CD4-positive, CD25-positive, alpha-beta regulatory T cell (primary cell): Measurements from ENCODE around the gene F13A1. TPM values are rescaled to one million over a fixed set of nuclear protein-coding genes. Genes with fewer than 3 reads are reported as not detected.

ENCODE experiments used
- ATAC-seq, 2 donors: fragments of 150-1000 bp; cut with Tn5 transposase; one replicate each; pipeline ENCODE4 v1.10.0; 2021; ENCODE audit warnings: low read depth in 2 of 2, moderate number of reproducible peaks in 2 of 2, moderate library complexity in 1 of 2
- DNase-seq, 3 donors: peaks; one replicate each; pipeline versions ENCODE4 v3.0.0 to v3.0.0-alpha.2; 2012 to 2022; ENCODE audit warnings: mixed read lengths in 1 of 3
- H3K27ac ChIP-seq: one replicate; pipeline ENCODE4 v1.7.0; 2013; ENCODE audit warnings: mild to moderate bottlenecking, low read length; ENCODE audit not compliant: insufficient read depth, poor library complexity, severe bottlenecking
- H3K27me3 ChIP-seq: one replicate; pipeline ENCODE4 v1.7.0; 2013; ENCODE audit warnings: low read length; ENCODE audit not compliant: control insufficient read depth, insufficient read depth
- H3K36me3 ChIP-seq: one replicate; pipeline ENCODE4 v1.7.0; 2013; ENCODE audit warnings: mild to moderate bottlenecking, low read length, moderate library complexity; ENCODE audit not compliant: control insufficient read depth, insufficient read depth
- H3K4me1 ChIP-seq: 2 replicates; pipeline ENCODE4 v1.7.0; 2013; ENCODE audit warnings: mild to moderate bottlenecking, low read length; ENCODE audit not compliant: insufficient read depth, control insufficient read depth, poor library complexity, severe bottlenecking
- H3K4me3 ChIP-seq: one replicate; pipeline ENCODE4 v1.7.0; 2013; ENCODE audit warnings: low read depth, mild to moderate bottlenecking, low read length, moderate library complexity
- H3K9me3 ChIP-seq, 2 experiments: 1 replicate in 1 of 2; 2 replicates in 1 of 2; pipeline ENCODE4 v1.7.0; 2013; ENCODE audit warnings: low read length in 2 of 2, mild to moderate bottlenecking in 1 of 2, moderate library complexity in 1 of 2; ENCODE audit not compliant: control insufficient read depth in 2 of 2
- H3K27ac Mint-ChIP-seq, 3 donors: one replicate each; pipeline ENCODE4 v1.8.0; 2020 to 2022; ENCODE audit warnings: mild to moderate bottlenecking in 3 of 3, mixed read lengths in 3 of 3, moderate library complexity in 2 of 3
- H3K27me3 Mint-ChIP-seq: one replicate; pipeline ENCODE4 v1.8.0; 2022; ENCODE audit warnings: mild to moderate bottlenecking, mixed read lengths
- H3K36me3 Mint-ChIP-seq: one replicate; pipeline ENCODE4 v1.8.0; 2020; ENCODE audit warnings: mixed read lengths
- H3K4me1 Mint-ChIP-seq, 4 donors: one replicate each; pipeline ENCODE4 v1.8.0; 2020 to 2022; ENCODE audit warnings: mixed read lengths in 4 of 4, mild to moderate bottlenecking in 1 of 4
- H3K4me3 Mint-ChIP-seq, 4 donors: one replicate each; pipeline ENCODE4 v1.8.0; 2020 to 2022; ENCODE audit warnings: mild to moderate bottlenecking in 4 of 4, mixed read lengths in 4 of 4, moderate library complexity in 3 of 4
- H3K9me3 Mint-ChIP-seq, 7 donors: one replicate each; pipeline ENCODE4 v1.8.0; 2020 to 2022; ENCODE audit warnings: mixed read lengths in 7 of 7, mild to moderate bottlenecking in 3 of 7, moderate library complexity in 2 of 7
- polyA plus RNA-seq, 4 donors: library from polyadenylated mRNA; unstranded; fragments of 300-500 nt; fragmentation: Illumina TruSeq; gene quantifications; one replicate each; pipeline ENCODE4 v1.2.3, GENCODE V29; 2021
- total RNA-seq: library from RNA; stranded (reverse); gene quantifications from one replicate; pipeline ENCODE4 v1.2.3, GENCODE V29; 2022

Gene F13A1
- total RNA-seq: 21.1 TPM
- polyA plus RNA-seq: under 1 TPM in 1 of 4 donors, not detected in 3; 0.16 TPM

GRCh38 chr6:6319952-6320811 is at the start of gene F13A1:
Gene F13A1, minus strand, starts transcription at chr6:6320662. Its CDS starts 1,998 bp downstream, at chr6:6318664.
- no peak for DNase-seq
- H3K4me3 Mint-ChIP-seq: no peak within 1 kb of the TSS

GRCh38 chr6:6368684-6369052 is 48.2 kb upstream of the F13A1 start:
- Mint-ChIP-seq H3K27ac (peak overlapping the region in 1 of 3 donors; percentile 15), H3K4me1 (no peaks in the 10 kb centered on the region), H3K4me3 (no peak overlapping the region), H3K9me3 (peaks cover 0 to 6% (median 1%) of the 10 kb centered on the region in 7 donors), H3K36me3 (no peaks in the 10 kb centered on the region), H3K27me3 (peaks cover 4% of the 10 kb centered on the region)
- H3K36me3 ChIP-seq: no peaks in the 10 kb centered on the region
- H3K9me3 ChIP-seq: no peaks in the 10 kb centered on the region
- DNase-seq (no peak), ATAC-seq (no peak)
- no peaks in the 10 kb centered on the region for H3K4me1 ChIP-seq
- H3K27me3 ChIP-seq: no peaks in the 10 kb centered on the region
- H3K27ac ChIP-seq: no peak overlapping the region
- no peak overlapping the region for H3K4me3 ChIP-seq

More at GRCh38 chr6:6319952-6320811, at the start of gene F13A1:
- H3K4me1 Mint-ChIP-seq: peaks cover 0 to 4% (median 0%) of the 10 kb centered on the region in 4 donors
- peaks cover 32% of the 10 kb centered on the region for H3K27me3 Mint-ChIP-seq
- no peaks in the 10 kb centered on the region for H3K36me3 Mint-ChIP-seq
- H3K27me3 ChIP-seq: peaks cover 11% of the 10 kb centered on the region
- no peak within 1 kb of the TSS for H3K27ac ChIP-seq
- ATAC-seq: no peak
- H3K4me1 ChIP-seq: no peaks in the 10 kb centered on the region
- H3K9me3 ChIP-seq: no peaks in the 10 kb centered on the region
- H3K4me3 ChIP-seq: no peak within 1 kb of the TSS
- H3K27ac Mint-ChIP-seq: no peak within 1 kb of the TSS
- H3K9me3 Mint-ChIP-seq: peaks cover 0 to 2% (median 0%) of the 10 kb centered on the region in 7 donors
- H3K36me3 ChIP-seq: no peaks in the 10 kb centered on the region

GRCh38 chr6:6368040-6368683 is 47.7 kb upstream of the F13A1 start:
- Histone ChIP-seq H3K36me3 (no peaks in the 10 kb centered on the region), H3K4me1 (no peaks in the 10 kb centered on the region), H3K9me3 (no peaks in the 10 kb centered on the region), H3K4me3 (no peak overlapping the region), H3K27me3 (no peaks in the 10 kb centered on the region), H3K27ac (no peak overlapping the region)
- Mint-ChIP-seq H3K27ac (no peak overlapping the region), H3K4me3 (no peak overlapping the region), H3K4me1 (no peaks in the 10 kb centered on the region), H3K9me3 (peaks cover 0 to 6% (median 1%) of the 10 kb centered on the region in 7 donors), H3K27me3 (peaks cover 4% of the 10 kb centered on the region), H3K36me3 (no peaks in the 10 kb centered on the region)
- DNase-seq (no peak), ATAC-seq (no peak)

GRCh38 chr6:6366803-6367202 is 46.3 kb upstream of the F13A1 start:
- no peaks in the 10 kb centered on the region for H3K9me3 ChIP-seq
- no peak overlapping the region for H3K4me3 ChIP-seq
- H3K4me1 Mint-ChIP-seq: no peaks in the 10 kb centered on the region
- no peak overlapping the region for H3K27ac Mint-ChIP-seq
- H3K36me3 ChIP-seq: no peaks in the 10 kb centered on the region
- no peak for DNase-seq
- no peaks in the 10 kb centered on the region for H3K4me1 ChIP-seq
- no peak overlapping the region for H3K4me3 Mint-ChIP-seq
- ATAC-seq: no peak
- no peaks in the 10 kb centered on the region for H3K36me3 Mint-ChIP-seq
- no peaks in the 10 kb centered on the region for H3K27me3 ChIP-seq
- peaks cover 0 to 6% (median 1%) of the 10 kb centered on the region in 7 donors for H3K9me3 Mint-ChIP-seq
- no peak overlapping the region for H3K27ac ChIP-seq
- peaks cover 1% of the 10 kb centered on the region for H3K27me3 Mint-ChIP-seq

GRCh38 chr6:6365242-6365641 is 44.8 kb upstream of the F13A1 start:
- Histone ChIP-seq H3K36me3 (no peaks in the 10 kb centered on the region), H3K4me3 (no peak overlapping the region), H3K27me3 (no peaks in the 10 kb centered on the region), H3K9me3 (no peaks in the 10 kb centered on the region), H3K4me1 (no peaks in the 10 kb centered on the region), H3K27ac (no peak overlapping the region)
- no peaks in the 10 kb centered on the region for H3K27me3 Mint-ChIP-seq
- H3K4me1 Mint-ChIP-seq: no peaks in the 10 kb centered on the region
- H3K4me3 Mint-ChIP-seq: no peak overlapping the region
- H3K36me3 Mint-ChIP-seq: no peaks in the 10 kb centered on the region
- peaks cover 0 to 5% (median 0%) of the 10 kb centered on the region in 7 donors for H3K9me3 Mint-ChIP-seq
- ATAC-seq (no peak), DNase-seq (no peak)
- no peak overlapping the region for H3K27ac Mint-ChIP-seq

- ATAC-seq (no peak), DNase-seq (no peak)
- Mint-ChIP-seq H3K9me3 (no peaks in the 10 kb centered on the region), H3K27me3 (no peaks in the 10 kb centered on the region), H3K4me1 (no peaks in the 10 kb centered on the region), H3K4me3 (no peak overlapping the region), H3K27ac (no peak overlapping the region), H3K36me3 (no peaks in the 10 kb centered on the region)
- Histone ChIP-seq H3K36me3 (no peaks in the 10 kb centered on the region), H3K27ac (no peak overlapping the region), H3K27me3 (peaks cover 2% of the 10 kb centered on the region), H3K4me3 (no peak overlapping the region), H3K4me1 (no peaks in the 10 kb centered on the region), H3K9me3 (no peaks in the 10 kb centered on the region)
Measured at GRCh38 chr6:6362056-6362840, 41.8 kb upstream of the F13A1 start.

GRCh38 chr6:6357530-6357929 is 37.1 kb upstream of the F13A1 start:
- no peak overlapping the region for H3K27ac ChIP-seq
- H3K9me3 ChIP-seq: no peaks in the 10 kb centered on the region
- DNase-seq (no peak), ATAC-seq (no peak)
- no peaks in the 10 kb centered on the region for H3K36me3 ChIP-seq
- H3K4me1 ChIP-seq: no peaks in the 10 kb centered on the region
- H3K4me3 ChIP-seq: no peak overlapping the region
- Mint-ChIP-seq H3K4me1 (no peaks in the 10 kb centered on the region), H3K9me3 (peaks cover 0 to 1% (median 0%) of the 10 kb centered on the region in 7 donors), H3K4me3 (no peak overlapping the region), H3K27ac (no peak overlapping the region), H3K36me3 (no peaks in the 10 kb centered on the region), H3K27me3 (no peaks in the 10 kb centered on the region)
- H3K27me3 ChIP-seq: peaks cover 2% of the 10 kb centered on the region
